Measurements from ENCODE around the gene AHI1.

- TF ChIP-seq EZH2 (IDR thresholded peaks at IDR 0.05; ENCODE audit: insufficient read depth, low read length) (no peak), CTCF (IDR thresholded peaks at IDR 0.05; ENCODE audit: insufficient read depth, low read depth, low read length) (no peak)
These were observed 191.4 kb downstream of the AHI1 start for GRCh38 chr6:135306166-135306565.

Measured in astrocyte (in vitro differentiated cells and primary cell).